HG03342 (cell line): ENCODE measurements around the gene NCKIPSD.

ENCODE experiments used
- ATAC-seq: cut with Tn5 transposase; IDR thresholded peaks from one replicate; pipeline ENCODE4 v1.9.1; 2021; ENCODE audit warnings: mild to moderate bottlenecking, moderate library complexity; ENCODE audit not compliant: unreplicated experiment

Gene NCKIPSD

DNA sequence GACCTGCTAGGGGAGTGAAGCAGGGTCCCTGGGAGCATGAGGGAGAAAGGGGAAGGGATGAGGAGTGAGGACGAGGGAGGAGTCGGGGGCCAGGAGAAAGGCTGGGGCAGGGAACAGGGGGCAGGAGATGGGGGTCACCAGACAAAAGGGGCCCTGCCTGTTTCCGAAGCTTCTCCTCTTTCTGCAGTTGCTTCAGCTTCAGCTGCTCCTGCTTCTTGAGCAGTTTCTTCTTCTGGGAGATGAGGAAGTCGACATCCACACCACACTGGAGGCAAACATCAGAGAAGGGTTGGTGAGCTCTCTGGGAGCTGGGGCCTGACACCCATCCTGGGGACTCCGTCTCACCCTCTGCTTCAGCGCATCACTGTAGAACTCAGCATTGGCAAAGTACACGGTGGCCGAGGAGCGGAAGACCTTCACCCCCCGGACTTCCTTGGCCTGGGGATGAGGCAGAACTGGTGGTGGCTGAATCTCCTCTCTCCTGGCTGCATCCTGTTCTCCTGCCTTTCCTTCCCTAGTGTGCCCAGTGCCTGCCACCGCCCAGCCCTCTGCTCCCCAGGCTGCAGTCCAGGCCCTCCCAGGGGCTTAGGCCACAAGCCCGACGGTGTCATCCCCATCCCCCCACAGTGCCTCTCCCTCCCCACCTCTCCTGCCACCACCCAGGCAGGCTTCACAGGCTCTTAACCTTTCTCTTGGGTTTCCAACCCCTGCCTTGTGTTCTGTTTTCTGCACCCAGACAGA lies 57.3 kb downstream of the NCKIPSD start:
- ATAC-seq = no peak

GRCh38 chr3:48625600-48625999 lies 60.1 kb downstream of the NCKIPSD start:
- ATAC-seq = no peak

DNA sequence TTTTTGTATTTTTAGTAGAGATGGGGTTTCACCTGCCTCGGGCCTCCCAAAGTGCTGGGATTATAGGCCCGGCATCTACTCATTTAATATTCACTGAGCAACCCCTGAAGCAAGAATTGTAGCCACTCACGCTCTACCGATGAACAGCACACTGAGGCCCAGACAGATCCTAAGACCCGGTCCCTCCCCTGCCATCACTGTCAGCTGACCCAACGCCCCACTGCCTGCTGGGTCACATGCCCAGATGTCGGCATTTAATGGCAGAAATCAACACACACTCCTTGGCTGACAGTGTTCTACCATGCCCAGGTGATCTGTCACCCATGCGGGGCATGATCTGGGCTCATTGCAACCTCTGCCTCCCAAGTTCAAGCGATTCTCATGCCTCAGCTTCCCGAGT lies 60.9 kb downstream of the NCKIPSD start:
- no peak for ATAC-seq

GRCh38 chr3:48623851-48624547 lies 61.7 kb downstream of the NCKIPSD start:
- no peak for ATAC-seq
